GM23248 (cell line): ENCODE data around the gene HYOU1.

Experiments used
- EZH2 ChIP-seq: fragments of 200-600 bp; sonication (generic); IDR thresholded peaks from 2 replicates; pipeline ENCODE4 v1.6.1; 2018; ENCODE audit warnings: antibody characterized with exemption, mild to moderate bottlenecking; ENCODE audit not compliant: insufficient read depth, poor library complexity, severe bottlenecking
- EZH2phosphoT487 ChIP-seq: fragments of 200-600 bp; sonication (generic); IDR thresholded peaks from 2 replicates; pipeline ENCODE4 v1.6.1; 2018; ENCODE audit warnings: antibody characterized with exemption, moderate library complexity, mild to moderate bottlenecking, low read depth; ENCODE audit not compliant: insufficient read depth

GRCh38 chr11:119099711-119100110 lies 42.7 kb upstream of the HYOU1 start:
- no peak for TF ChIP-seq EZH2
- no peak for TF ChIP-seq EZH2phosphoT487
